ENCODE measurements around the gene KLHL21. TPM values are rescaled to one million over a fixed set of nuclear protein-coding genes. Genes with fewer than 3 reads are reported as not detected.

KLHL21 gene
- total RNA-seq, 2 experiments from 2014 or later = 31.2 TPM

Other genes with a start within 250 kb of the KLHL21 start
- gene ACOT7, start 209.1 kb downstream of the KLHL21 start, total RNA-seq = 10 to 100 TPM; 80.8 to 86.2 TPM
- not detected for gene HES2, start 182.9 kb downstream of the KLHL21 start, total RNA-seq
- gene ESPN, start 178.1 kb downstream of the KLHL21 start, total RNA-seq = under 1 TPM; 0.39 to 0.44 TPM
- gene TNFRSF25, start 136.7 kb downstream of the KLHL21 start, total RNA-seq = 10 to 100 TPM; 64.7 to 67.8 TPM
- 1 to 10 TPM; 2.2 to 2.3 TPM for gene PLEKHG5, start 111.2 kb downstream of the KLHL21 start, total RNA-seq
- gene NOL9, start 48.4 kb downstream of the KLHL21 start, total RNA-seq = 10 to 100 TPM; 54.1 to 55.1 TPM
- gene TAS1R1, start 47.6 kb downstream of the KLHL21 start, total RNA-seq = not detected
- gene ZBTB48, start 22.9 kb downstream of the KLHL21 start, total RNA-seq = 10 to 100 TPM; 22.1 to 26.4 TPM
- 10 to 100 TPM; 10.9 to 11.7 TPM for gene PHF13, start 10.9 kb upstream of the KLHL21 start, total RNA-seq
- 10 to 100 TPM; 16.2 to 16.4 TPM for gene THAP3, start 22.0 kb upstream of the KLHL21 start, total RNA-seq
- 10 to 100 TPM; 77.6 to 83.0 TPM for gene DNAJC11, start 98.9 kb upstream of the KLHL21 start, total RNA-seq
- 10 to 100 TPM; 70.4 to 71.4 TPM for gene CAMTA1, start 182.6 kb upstream of the KLHL21 start, total RNA-seq